Spleen (tissue), 11 donors: ENCODE data around the gene RHEB. TPM values are rescaled to one million over a fixed set of nuclear protein-coding genes. Genes with fewer than 3 reads are reported as not detected.
"Not testable (repeated sequence)": the region's sequence is repeated elsewhere in the genome, so short reads cannot be mapped to it uniquely, and the experiment has no call there.

Source experiments
- DNase-seq: peaks from one replicate; pipeline ENCODE4 v3.0.0-alpha.2; 2020
- H3K27ac ChIP-seq, 8 donors: fragments of 200-600 bp; sonication (generic) in 7 of 8; 1 replicate in 4 of 8; 2 replicates in 4 of 8; pipeline versions ENCODE4 v1.5.0 to v1.8.0; 2016 to 2021; ENCODE audit warnings: inconsistent platforms in 4 of 8, mild to moderate bottlenecking in 4 of 8, moderate library complexity in 1 of 8
- H3K27me3 ChIP-seq, 7 donors: fragments of 200-600 bp; sonication (generic) in 6 of 7; replicated peaks in 1 of 7; 1 replicate in 4 of 7; 2 replicates in 3 of 7; pipeline versions ENCODE4 v1.5.0 to v1.8.0; 2016 to 2021; ENCODE audit warnings: inconsistent platforms in 3 of 7, mild to moderate bottlenecking in 1 of 7
- H3K36me3 ChIP-seq, 6 donors: fragments of 200-600 bp; sonication (generic) in 5 of 6; 1 replicate in 4 of 6; 2 replicates in 2 of 6; pipeline versions ENCODE4 v1.5.0 to v1.8.0; 2016 to 2021; ENCODE audit warnings: inconsistent platforms in 2 of 6
- H3K4me1 ChIP-seq, 6 donors: fragments of 200-600 bp; sonication (generic) in 5 of 6; 1 replicate in 3 of 6; 2 replicates in 3 of 6; pipeline versions ENCODE4 v1.5.0 to v1.8.0; 2016 to 2021; ENCODE audit warnings: inconsistent platforms in 3 of 6
- H3K4me3 ChIP-seq, 8 donors: fragments of 200-600 bp; sonication (generic) in 7 of 8; 1 replicate in 4 of 8; 2 replicates in 4 of 8; pipeline versions ENCODE4 v1.5.0 to v1.8.0; 2016 to 2021; ENCODE audit warnings: inconsistent platforms in 4 of 8, mild to moderate bottlenecking in 4 of 8, moderate library complexity in 2 of 8
- H3K9me3 ChIP-seq, 8 donors: fragments of 200-600 bp; sonication (generic) in 7 of 8; 1 replicate in 4 of 8; 2 replicates in 4 of 8; pipeline versions ENCODE4 v1.5.0 to v1.8.0; 2016 to 2021; ENCODE audit warnings: inconsistent platforms in 4 of 8
- POLR2A ChIP-seq, 3 donors: fragments of 450-650 bp; IDR thresholded peaks; one replicate each; pipeline ENCODE4 v1.5.1; 2017; ENCODE audit warnings: antibody characterized with exemption in 3 of 3, mild to moderate bottlenecking in 1 of 3
- POLR2AphosphoS5 ChIP-seq, 3 donors: sonication (generic); formaldehyde crosslinking; IDR thresholded peaks; one replicate each; pipeline ENCODE4 v1.5.1; 2017; ENCODE audit warnings: antibody characterized with exemption in 3 of 3
- WGBS, 5 donors: extraction: QIAGEN DNeasy Blood & Tissue Kit in 3 of 5; methylation state at CpG; one replicate each; pipeline versions ENCODE4 v1.1.5 to v1.1.7; 2013 to 2018; 5-methylcytosine and 5-hydroxymethylcytosine counted together
- intact Hi-C: fragments of 100-400 bp; cut with DNase I; formaldehyde crosslinking; loops from one replicate; pipeline ENCODE4 v1.15.0; 2023; ENCODE audit warnings: low total_unique reads
- polyA plus RNA-seq, 3 donors: library from polyadenylated mRNA; stranded (reverse); fragments of 200-250 nt; gene quantifications; one replicate each; pipeline ENCODE4 v1.2.1, GENCODE V29; 2013
- total RNA-seq, 7 donors: library from RNA; depleted of rRNA in 3 of 7; stranded (reverse); fragments of >200 nt in 3 of 7; fragmentation: NEBNext Ultra II Directional in 4 of 7; extraction: Animal tissue kit (Norgen Biotek cat#: 25700) in 4 of 7; gene quantifications; one replicate each; pipeline versions ENCODE4 v1.1.0 to v1.2.1, GENCODE V29; 2016 to 2021
- TF ChIP-seq, protein P1 (sequence below), 11 experiments: fragments of 200-600 bp in 7 of 11; fragments of 450-650 bp in 4 of 11; sonication (generic) in 4 of 11; IDR thresholded peaks in 8 of 11; conservative IDR thresholded peaks in 3 of 11; 1 replicate in 7 of 11; 2 replicates in 4 of 11; pipeline versions ENCODE4 v1.4.0 to v1.8.0; 2016 to 2021; ENCODE audit warnings: antibody characterized with exemption in 11 of 11, inconsistent platforms in 4 of 11, mild to moderate bottlenecking in 1 of 11
- donor health status: healthy with polysubstance abuse.
- donor health status: DM: no; HTN: no; CAD: no; lungs with moderate emphysema.
- donor health status: DM: no; HTN: no; CAD: no.
- donor health status: Bipolar disorder and iron deficiency.
- donor health status: healthy.
- donor health status: DM: no; HTN: no; CAD: no.
- donor health status: DM: yes; HTN: yes; CAD: no.

RHEB gene
- total and polyA plus RNA-seq, 10 donors = 42.3 to 89.9 (median 72.5) TPM

DNA sequence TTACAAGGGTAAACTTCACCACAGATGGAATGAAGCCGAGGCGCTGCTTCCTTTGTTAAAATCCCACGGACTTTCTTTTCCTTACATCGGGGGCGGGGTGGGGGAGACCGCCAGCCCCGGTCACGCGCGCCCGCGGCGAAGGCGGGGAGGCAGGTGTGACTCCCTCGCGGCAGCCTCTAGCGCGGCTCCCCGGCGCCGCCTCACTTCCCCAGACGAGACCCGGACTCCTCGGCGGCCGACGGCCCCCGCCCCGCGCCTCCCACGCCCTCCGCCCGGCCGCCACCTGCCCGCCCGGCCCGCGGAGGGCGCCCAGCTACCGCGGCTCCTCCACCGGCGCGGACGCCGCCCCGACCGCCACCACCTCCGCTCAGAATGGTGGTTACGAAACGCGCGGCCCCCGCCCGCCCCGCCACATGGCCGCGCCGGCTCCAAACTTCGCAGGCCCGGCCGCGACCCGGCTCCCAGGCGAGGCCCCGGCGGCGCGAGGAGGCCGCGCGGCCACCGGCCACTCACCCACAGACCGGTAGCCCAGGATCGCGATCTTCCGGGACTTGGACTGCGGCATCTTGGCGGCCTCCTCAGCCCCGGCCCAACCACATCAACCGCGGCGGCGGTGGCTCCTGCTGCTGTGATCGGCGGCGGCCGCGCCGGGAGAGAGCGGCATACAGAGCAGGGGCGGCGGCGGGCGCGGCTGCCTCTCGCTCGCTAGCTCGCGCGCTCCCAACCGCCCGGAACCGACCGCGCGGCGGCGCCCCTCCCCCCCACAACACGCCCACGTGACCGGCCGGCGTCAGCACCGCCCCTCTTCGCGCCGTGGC is 539 bp downstream of the RHEB start:
- TF ChIP-seq, protein P1, sequence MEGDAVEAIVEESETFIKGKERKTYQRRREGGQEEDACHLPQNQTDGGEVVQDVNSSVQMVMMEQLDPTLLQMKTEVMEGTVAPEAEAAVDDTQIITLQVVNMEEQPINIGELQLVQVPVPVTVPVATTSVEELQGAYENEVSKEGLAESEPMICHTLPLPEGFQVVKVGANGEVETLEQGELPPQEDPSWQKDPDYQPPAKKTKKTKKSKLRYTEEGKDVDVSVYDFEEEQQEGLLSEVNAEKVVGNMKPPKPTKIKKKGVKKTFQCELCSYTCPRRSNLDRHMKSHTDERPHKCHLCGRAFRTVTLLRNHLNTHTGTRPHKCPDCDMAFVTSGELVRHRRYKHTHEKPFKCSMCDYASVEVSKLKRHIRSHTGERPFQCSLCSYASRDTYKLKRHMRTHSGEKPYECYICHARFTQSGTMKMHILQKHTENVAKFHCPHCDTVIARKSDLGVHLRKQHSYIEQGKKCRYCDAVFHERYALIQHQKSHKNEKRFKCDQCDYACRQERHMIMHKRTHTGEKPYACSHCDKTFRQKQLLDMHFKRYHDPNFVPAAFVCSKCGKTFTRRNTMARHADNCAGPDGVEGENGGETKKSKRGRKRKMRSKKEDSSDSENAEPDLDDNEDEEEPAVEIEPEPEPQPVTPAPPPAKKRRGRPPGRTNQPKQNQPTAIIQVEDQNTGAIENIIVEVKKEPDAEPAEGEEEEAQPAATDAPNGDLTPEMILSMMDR (IDR thresholded peaks at IDR 0.05 in 8 of 11, conservative IDR thresholded peaks at IDR 0.05 in 3 of 11) = peak in 3 of 11 experiments; percentile 5 to 12 (median 11)
- peak in 2 of 3 donors; percentile 55 to 67 for TF ChIP-seq POLR2AphosphoS5 (IDR thresholded peaks at IDR 0.05)
- H3K9me3 ChIP-seq, H3K27me3 ChIP-seq, H3K36me3 ChIP-seq, intact Hi-C loops: not testable (repeated sequence)
- peaks cover 25 to 58% (median 48%) of the 10 kb centered on the region in 6 donors for H3K4me1 ChIP-seq
- peak overlapping the region; percentile 90 to 100 (median 99) for H3K27ac ChIP-seq
- H3K4me3 ChIP-seq = peak overlapping the region; percentile 54 to 91 (median 68)
- peak; percentile 94 for DNase-seq
- 0 to 1% (median 0%) methylated on average over 16 to 114 of the region's 118 CpGs for WGBS, 5 donors

DNA sequence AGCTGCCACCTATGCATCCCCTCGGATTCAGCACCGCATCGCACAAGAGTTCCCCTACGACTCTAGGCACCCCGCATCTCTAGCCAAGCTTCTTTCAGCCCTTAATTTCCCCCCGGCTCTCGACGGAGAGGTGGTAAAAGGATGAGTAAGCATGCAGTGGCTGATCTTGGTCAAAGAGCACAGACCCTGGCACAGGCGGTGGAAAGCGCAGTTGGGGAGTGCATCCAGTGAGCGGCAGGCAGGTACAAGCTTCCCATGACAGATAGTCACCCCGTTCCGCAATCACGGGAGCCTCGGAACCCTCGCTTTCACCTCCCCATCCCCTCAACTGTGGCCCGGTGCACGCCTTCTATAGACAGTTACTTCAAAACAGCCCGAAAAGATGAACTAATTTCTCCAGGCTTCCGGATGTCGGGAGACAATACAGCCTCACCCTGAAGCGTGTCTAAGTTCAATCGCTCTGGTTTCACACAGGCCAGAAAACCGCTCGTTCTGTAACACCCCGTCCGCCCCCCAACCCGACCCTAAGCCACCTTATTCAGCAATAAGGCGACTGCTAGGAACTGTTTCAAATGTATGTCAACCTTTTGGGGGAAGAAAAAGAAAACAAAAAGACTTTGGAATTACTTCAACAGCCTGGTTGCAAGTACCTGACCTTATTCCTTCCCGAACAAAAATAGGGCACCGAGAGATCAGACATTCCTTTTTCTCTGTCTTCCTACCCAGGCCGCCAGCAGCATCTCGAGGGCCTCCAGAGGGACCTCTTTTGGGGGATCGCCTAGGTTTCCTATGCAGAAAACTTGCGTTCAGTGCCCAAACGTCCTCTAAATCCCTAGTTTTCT is 1.4 kb downstream of the RHEB start:
- Histone ChIP-seq H3K9me3 (no peaks in the 10 kb centered on the region), H3K4me3 (peak overlapping the region; percentile 54 to 91 (median 68)), H3K27ac (peak overlapping the region; percentile 90 to 100 (median 99)), H3K36me3 (no peaks in the 10 kb centered on the region), H3K27me3 (peaks cover 0 to 4% (median 0%) of the 10 kb centered on the region in 7 donors), H3K4me1 (peaks cover 29 to 66% (median 51%) of the 10 kb centered on the region in 6 donors)
- intact Hi-C loops = no loop called here
- peak; percentile 89 for DNase-seq
- WGBS, 5 donors = 1 to 2% (median 1%) methylated on average over 32 to 36 of the region's 36 CpGs
- TF ChIP-seq, protein P1 (IDR thresholded peaks at IDR 0.05 in 8 of 11, conservative IDR thresholded peaks at IDR 0.05 in 3 of 11) = no peak
- peak in 2 of 3 donors; percentile 22 to 52 for TF ChIP-seq POLR2AphosphoS5 (IDR thresholded peaks at IDR 0.05)

DNA sequence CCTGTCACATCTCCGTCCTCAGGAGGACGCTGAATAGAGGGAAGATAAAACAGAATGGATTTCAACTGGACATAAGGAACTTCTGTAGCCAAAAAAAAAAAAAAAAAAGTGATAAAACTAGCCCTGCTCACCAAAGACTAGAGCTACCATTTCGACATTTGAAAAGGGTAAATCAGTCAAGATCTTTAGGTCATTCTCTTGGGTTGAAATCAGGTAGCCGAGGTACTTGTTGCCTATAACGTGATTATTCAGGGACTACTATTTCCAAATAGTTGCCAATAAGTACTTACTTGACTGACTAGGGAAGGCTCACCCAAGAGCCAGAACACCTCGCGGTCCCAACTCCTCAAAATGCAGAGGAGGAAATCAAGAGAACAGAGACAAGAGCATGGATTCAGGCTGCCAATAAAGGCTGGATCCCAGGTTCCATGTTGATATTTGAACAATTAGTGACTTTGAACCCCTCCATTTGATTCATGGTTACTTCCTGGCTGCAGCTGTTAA is 2.0 kb downstream of the RHEB start:
- H3K4me3 ChIP-seq = peak overlapping the region; percentile 54 to 91 (median 68)
- DNase-seq = no peak
- intact Hi-C loops = no loop called here
- no peaks in the 10 kb centered on the region for H3K9me3 ChIP-seq
- 66 to 82% (median 78%) methylated on average over 7 of the region's 7 CpGs for WGBS, 5 donors
- peaks cover 29 to 73% (median 58%) of the 10 kb centered on the region in 6 donors for H3K4me1 ChIP-seq
- H3K27me3 ChIP-seq = peaks cover 0 to 4% (median 0%) of the 10 kb centered on the region in 7 donors
- H3K36me3 ChIP-seq = no peaks in the 10 kb centered on the region
- peak overlapping the region; percentile 90 to 100 (median 99) for H3K27ac ChIP-seq
- TF ChIP-seq POLR2AphosphoS5 (IDR thresholded peaks at IDR 0.05) (no peak), POLR2A (IDR thresholded peaks at IDR 0.05) (no peak)
- TF ChIP-seq, protein P1 (IDR thresholded peaks at IDR 0.05 in 8 of 11, conservative IDR thresholded peaks at IDR 0.05 in 3 of 11) = no peak

DNA sequence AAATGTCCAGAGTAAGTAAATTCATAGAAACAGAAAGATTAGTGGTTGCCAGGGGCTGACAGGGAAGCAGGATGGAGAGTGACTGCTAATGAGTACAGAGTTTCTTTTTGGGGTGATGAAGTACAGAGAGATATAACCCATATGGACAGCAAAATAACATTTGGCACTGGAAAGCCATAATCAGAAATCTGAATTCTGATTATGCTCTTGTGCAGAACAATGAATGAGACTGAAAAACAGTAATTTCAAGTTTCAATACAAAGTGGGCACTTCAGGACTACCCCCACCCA is 4.5 kb downstream of the RHEB start:
- Histone ChIP-seq H3K4me3 (no peak overlapping the region), H3K36me3 (no peaks in the 10 kb centered on the region), H3K27ac (peak overlapping the region in 4 of 8 donors; percentile 15 to 28 (median 24)), H3K27me3 (no peaks in the 10 kb centered on the region), H3K9me3 (no peaks in the 10 kb centered on the region), H3K4me1 (peaks cover 31 to 88% (median 70%) of the 10 kb centered on the region in 6 donors)
- TF ChIP-seq, protein P1 (IDR thresholded peaks at IDR 0.05 in 8 of 11, conservative IDR thresholded peaks at IDR 0.05 in 3 of 11) = no peak
- TF ChIP-seq POLR2AphosphoS5 (IDR thresholded peaks at IDR 0.05) (no peak), POLR2A (IDR thresholded peaks at IDR 0.05) (no peak)
- no peak for DNase-seq
- intact Hi-C loops = no loop called here
